HCT116 (cell line): ENCODE results near the gene DGKE. TPM values are rescaled to one million over a fixed set of nuclear protein-coding genes. Genes with fewer than 3 reads are reported as not detected.

Experiments used
- ATAC-seq: fragments of 200-7000 bp; cut with Tn5 transposase; 2 replicates; pipeline ENCODE4 v1.9.1; 2020; ENCODE audit warnings: mild to moderate bottlenecking, moderate library complexity
- BruUV-seq: library from RNA; stranded (reverse); fragments of 400-500 nt; replicated peaks from 2 replicates; lab custom pipeline; 2021; lab: Mats Ljungman, UMichigan
- CTCF ChIA-PET: fragments of 300-600 bp; sonication (Branson Sonifier 250); formaldehyde crosslinking; loops from one replicate; lab custom pipeline; 2021; ENCODE audit warnings: antibody characterized with exemption; lab: Charles Lee
- POLR2A ChIA-PET: fragments of 300-600, 350-600 bp; sonication (Branson Sonifier 250); formaldehyde crosslinking; loops from one replicate; lab custom pipeline; 2021; ENCODE audit warnings: antibody characterized with exemption; lab: Charles Lee
- RAD21 ChIA-PET, 2 experiments: fragments of 300-600 bp; sonication (Branson Sonifier 250); formaldehyde crosslinking; loops; one replicate each; lab custom pipeline; 2023; ENCODE audit warnings: low total read pairs in 2 of 2; ENCODE audit not compliant: uncharacterized antibody in 2 of 2, unreplicated experiment in 2 of 2, low non-redundant PET in 1 of 2; lab: Charles Lee
- DNase-seq: peaks from one replicate; pipeline ENCODE4 v3.0.0-alpha.2; 2010; ENCODE audit warnings: low read depth, low spot score
- H2AFZ ChIP-seq: fragments of 200-600 bp; shearing (Covaris generic), sonication (generic); 2 replicates; pipeline ENCODE4 v1.6.1; 2017; ENCODE audit warnings: low read depth, mixed run types, mixed read lengths, antibody characterized with exemption, low read length; ENCODE audit not compliant: poor library complexity, severe bottlenecking
- H3K27ac ChIP-seq: 2 replicates; pipeline ENCODE4 v1.5.1; 2012; ENCODE audit warnings: low read depth, low read length
- H3K27me3 ChIP-seq: fragments of 200-600 bp; sonication (generic); 2 replicates; pipeline ENCODE4 v1.6.1; 2016; ENCODE audit warnings: mixed run types, low read length, mixed read lengths; ENCODE audit not compliant: insufficient read depth
- H3K36me3 ChIP-seq, 2 experiments: fragments of 200-500 bp in 1 of 2; fragments of 200-600 bp in 1 of 2; sonication (Bioruptor generic) in 1 of 2; sonication (generic) in 1 of 2; 2 replicates each; pipeline versions ENCODE4 v1.5.1 to v1.6.1; 2014 to 2016; ENCODE audit warnings: low read length in 2 of 2, inconsistent platforms in 1 of 2, mixed read lengths in 1 of 2, mixed run types in 1 of 2; ENCODE audit not compliant: insufficient read depth in 2 of 2, control insufficient read depth in 1 of 2
- H3K4me1 ChIP-seq, 2 experiments: fragments of 200-600 bp in 1 of 2; sonication (generic) in 1 of 2; 2 replicates each; pipeline versions ENCODE4 v1.5.1 to v1.6.1; 2012 to 2017; ENCODE audit warnings: low read length in 2 of 2, inconsistent platforms in 1 of 2, mild to moderate bottlenecking in 1 of 2, mixed read lengths in 1 of 2, mixed run types in 1 of 2, moderate library complexity in 1 of 2; ENCODE audit not compliant: insufficient read depth in 2 of 2, control insufficient read depth in 1 of 2
- H3K4me2 ChIP-seq: fragments of 200-600 bp; sonication (generic); 2 replicates; pipeline ENCODE4 v1.6.1; 2017; ENCODE audit warnings: mixed run types, low read length, mixed read lengths
- H3K4me3 ChIP-seq, 2 experiments: fragments of 200-600 bp in 1 of 2; sonication (generic) in 1 of 2; replicated peaks in 1 of 2; 2 replicates each; pipeline ENCODE4 v1.5.1; 2011 to 2016; ENCODE audit warnings: low read length in 2 of 2, control low read depth in 1 of 2, low read depth in 1 of 2, mild to moderate bottlenecking in 1 of 2, mixed read lengths in 1 of 2, mixed run types in 1 of 2
- H3K79me2 ChIP-seq: fragments of 200-600 bp; sonication (generic); 2 replicates; pipeline ENCODE4 v1.6.1; 2017; ENCODE audit warnings: mild to moderate bottlenecking, mixed run types, low read length, moderate library complexity, mixed read lengths; ENCODE audit not compliant: insufficient read depth
- H3K9ac ChIP-seq: fragments of 200-600 bp; sonication (generic); 2 replicates; pipeline ENCODE4 v1.6.1; 2016; ENCODE audit warnings: low read length, mixed read lengths
- H3K9me2 ChIP-seq: fragments of 200-600 bp; sonication (generic), shearing (Covaris generic); 2 replicates; pipeline ENCODE4 v1.6.1; 2017; ENCODE audit warnings: mixed run types, mild to moderate bottlenecking, moderate library complexity; ENCODE audit not compliant: insufficient read depth
- H3K9me3 ChIP-seq, 2 experiments: fragments of 200-500 bp in 1 of 2; fragments of 200-600 bp in 1 of 2; sonication (Bioruptor generic) in 1 of 2; sonication (generic) in 1 of 2; 2 replicates each; pipeline ENCODE4 v1.6.1; 2014 to 2017; ENCODE audit warnings: low read length in 2 of 2, mixed read lengths in 2 of 2, inconsistent platforms in 1 of 2, low read depth in 1 of 2, mild to moderate bottlenecking in 1 of 2, mixed run types in 1 of 2, moderate library complexity in 1 of 2; ENCODE audit not compliant: control insufficient read depth in 1 of 2, insufficient read depth in 1 of 2
- H4K20me1 ChIP-seq: fragments of 200-600 bp; sonication (generic), shearing (Covaris generic); 2 replicates; pipeline ENCODE4 v1.6.1; 2017; ENCODE audit warnings: mixed run types, mild to moderate bottlenecking, moderate library complexity; ENCODE audit not compliant: insufficient read depth
- ATF3 ChIP-seq: IDR thresholded peaks from 2 replicates; pipeline ENCODE4 v1.6.1; 2012
- CTCF ChIP-seq, 3 experiments: fragments of 200-600 bp in 1 of 3; sonication (generic) in 1 of 3; IDR thresholded peaks in 2 of 3; conservative IDR thresholded peaks in 1 of 3; 2 replicates each; pipeline ENCODE4 v1.5.1; 2012 to 2017; ENCODE audit warnings: low read depth in 2 of 3, low read length in 2 of 3, antibody characterized with exemption in 1 of 3, borderline replicate concordance in 1 of 3, control low read depth in 1 of 3, mild to moderate bottlenecking in 1 of 3, mixed read lengths in 1 of 3, mixed run types in 1 of 3, moderate library complexity in 1 of 3; ENCODE audit not compliant: insufficient read depth in 1 of 3
- ELF1 ChIP-seq: IDR thresholded peaks from 2 replicates; pipeline ENCODE4 v1.6.1; 2012; ENCODE audit warnings: low read depth, borderline replicate concordance
- EZH2 ChIP-seq: fragments of 200-600 bp; sonication (generic); IDR thresholded peaks from 2 replicates; pipeline ENCODE4 v1.6.1; 2017; ENCODE audit warnings: antibody characterized with exemption, mixed run types
- FOSL1 ChIP-seq: IDR thresholded peaks from 2 replicates; pipeline ENCODE4 v1.6.1; 2012; ENCODE audit warnings: low read depth
- POLR2A ChIP-seq: IDR thresholded peaks from 2 replicates; pipeline ENCODE4 v1.7.0; 2011; ENCODE audit warnings: borderline replicate concordance; ENCODE audit not compliant: insufficient read depth, insufficient read length; ENCODE audit errors: extremely low read depth
- REST ChIP-seq: IDR thresholded peaks from 2 replicates; pipeline ENCODE4 v1.6.1; 2012; ENCODE audit warnings: low read depth
- SIN3A ChIP-seq: IDR thresholded peaks from 2 replicates; pipeline ENCODE4 v1.6.1; 2012; ENCODE audit warnings: low read depth
- SP1 ChIP-seq: IDR thresholded peaks from 2 replicates; pipeline ENCODE4 v1.6.1; 2012; ENCODE audit warnings: low read depth
- SRF ChIP-seq: IDR thresholded peaks from 2 replicates; pipeline ENCODE4 v1.6.1; 2012; ENCODE audit warnings: low read depth
- YY1 ChIP-seq: IDR thresholded peaks from 2 replicates; pipeline ENCODE4 v1.6.1; 2011; ENCODE audit warnings: low read length, low read depth, moderate library complexity, mild to moderate bottlenecking; ENCODE audit not compliant: insufficient replicate concordance; ENCODE audit errors: extremely low read depth
- ZBTB33 ChIP-seq: IDR thresholded peaks from 2 replicates; pipeline ENCODE4 v1.6.1; 2011; ENCODE audit warnings: mild to moderate bottlenecking, low read length, moderate library complexity; ENCODE audit not compliant: insufficient replicate concordance; ENCODE audit errors: extremely low read depth
- intact Hi-C: fragments of 100-400 bp; cut with micrococcal nuclease; formaldehyde crosslinking; loops from 2 replicates; pipeline ENCODE4 v1.10.0; 2022
- total RNA-seq: library from RNA; stranded (reverse); gene quantifications from one replicate; pipeline ENCODE4 v1.2.1, GENCODE V29; 2021; ENCODE audit not compliant: unreplicated experiment

The DGKE gene
- total RNA-seq, 1 experiment from 2014 or later: 5.2 TPM

- no peak overlapping the region for H3K27ac ChIP-seq
- no peaks in the 10 kb centered on the region for H3K27me3 ChIP-seq
- CTCF ChIA-PET: interaction anchor here (1.8 kb wide), 1 partner anchor 15 kb away, joined by 10 read pairs; no protein-coding TSS in a partner anchor
- no peaks in the 10 kb centered on the region for H4K20me1 ChIP-seq
- no TSS peak for BruUV-seq
- POLR2A ChIA-PET: interaction anchor here (0.6 kb wide), 1 partner anchor 170 kb away, joined by 4 read pairs; no protein-coding TSS in a partner anchor
- H3K9me3 ChIP-seq: no peaks in the 10 kb centered on the region
- H3K4me2 ChIP-seq: no peak overlapping the region
- no peak overlapping the region for H3K9ac ChIP-seq
- DNase-seq (no peak), ATAC-seq (no peak)
- no peaks in the 10 kb centered on the region for H3K79me2 ChIP-seq
- RAD21 ChIA-PET: no interaction called here
- H2AFZ ChIP-seq: no peak overlapping the region
- no peaks in the 10 kb centered on the region for H3K4me1 ChIP-seq
- intact Hi-C loops: no loop called here
- H3K4me3 ChIP-seq: no peak overlapping the region
- no peaks in the 10 kb centered on the region for H3K9me2 ChIP-seq
- TF ChIP-seq YY1 (no peak), POLR2A (no peak), ELF1 (no peak)
- no peaks in the 10 kb centered on the region for H3K36me3 ChIP-seq
Measured at GRCh38 chr17:56804454-56804853, 29.5 kb upstream of the DGKE start.

GRCh38 chr17:56806949-56807348 is 27.0 kb upstream of the DGKE start:
- DNase-seq (no peak), ATAC-seq (no peak)
- H3K36me3 ChIP-seq: no peaks in the 10 kb centered on the region
- ChIA-PET RAD21 (no interaction called here), CTCF (interaction anchor here (1.7 kb wide), 1 partner anchor 13 kb away, joined by 6 read pairs; no protein-coding TSS in a partner anchor), POLR2A (no interaction called here)
- no peak overlapping the region for H3K9ac ChIP-seq
- H3K79me2 ChIP-seq: no peaks in the 10 kb centered on the region
- intact Hi-C loops: no loop called here
- no peaks in the 10 kb centered on the region for H3K9me3 ChIP-seq
- no peaks in the 10 kb centered on the region for H3K27me3 ChIP-seq
- no peak overlapping the region for H3K4me3 ChIP-seq
- no peak overlapping the region for H3K27ac ChIP-seq
- H2AFZ ChIP-seq: no peak overlapping the region
- no peaks in the 10 kb centered on the region for H3K9me2 ChIP-seq
- no peaks in the 10 kb centered on the region for H3K4me1 ChIP-seq
- no TSS peak for BruUV-seq
- no peak overlapping the region for H3K4me2 ChIP-seq
- H4K20me1 ChIP-seq: no peaks in the 10 kb centered on the region
- TF ChIP-seq SIN3A: no peak
- TF ChIP-seq ZBTB33: no peak
- TF ChIP-seq SP1: no peak
- TF ChIP-seq ATF3: no peak
- TF ChIP-seq EZH2: no peak
- TF ChIP-seq FOSL1: no peak
- no peak for TF ChIP-seq CTCF (IDR thresholded peaks at IDR 0.05 in 2 of 3, conservative IDR thresholded peaks at IDR 0.05 in 1 of 3; ENCODE audit: borderline replicate concordance in 1 of 3, insufficient read depth in 1 of 3, low read depth in 2 of 3, low read length in 2 of 3)
- no peak for TF ChIP-seq SRF
- TF ChIP-seq REST: no peak
- TF ChIP-seq YY1: no peak
